ENCODE data around the gene MEIS1.
A peak's percentile ranks its signal among the peaks of the same experiment; 100 is the strongest.

MEIS1 gene

DNA sequence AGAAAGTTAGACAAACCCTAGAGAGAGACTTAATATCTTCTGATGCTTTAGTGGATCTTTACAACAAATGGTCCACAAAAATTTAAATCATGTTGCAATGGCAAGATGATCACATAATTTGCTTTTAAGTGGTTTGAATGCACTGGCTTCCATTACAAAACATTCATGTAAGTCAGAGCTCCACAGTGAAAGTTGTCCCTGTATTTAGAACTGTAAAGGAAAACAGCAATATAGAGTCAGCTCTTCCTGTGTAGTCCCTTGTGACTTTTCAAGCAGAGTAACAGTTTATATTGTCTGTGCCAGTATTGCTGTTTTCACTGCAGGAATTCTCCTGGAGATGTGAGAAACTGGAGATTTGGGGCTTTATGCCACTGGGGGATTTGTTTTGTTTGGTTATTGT lies 77.7 kb downstream of the MEIS1 start:
- FAIRE-seq = no peak

DNA sequence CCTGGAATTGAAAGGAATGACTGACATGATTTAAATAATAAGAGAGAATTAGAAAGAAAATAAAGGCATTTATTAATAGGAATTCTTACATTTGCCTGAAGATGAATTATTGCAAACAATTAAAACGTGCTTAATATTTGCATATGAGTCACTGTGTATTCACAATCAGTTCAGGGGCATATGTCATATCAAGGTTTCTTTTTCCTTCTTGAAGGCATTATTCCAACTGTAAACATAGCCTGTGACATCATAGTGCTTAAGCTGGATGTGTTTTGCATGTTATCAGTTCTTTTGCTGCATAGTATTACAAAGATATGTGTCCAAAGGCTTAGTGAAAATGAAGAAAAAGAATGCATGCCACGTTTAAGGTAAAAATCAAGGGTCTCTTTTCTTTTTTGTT lies 80.8 kb downstream of the MEIS1 start:
- peak; percentile 69 for FAIRE-seq

DNA sequence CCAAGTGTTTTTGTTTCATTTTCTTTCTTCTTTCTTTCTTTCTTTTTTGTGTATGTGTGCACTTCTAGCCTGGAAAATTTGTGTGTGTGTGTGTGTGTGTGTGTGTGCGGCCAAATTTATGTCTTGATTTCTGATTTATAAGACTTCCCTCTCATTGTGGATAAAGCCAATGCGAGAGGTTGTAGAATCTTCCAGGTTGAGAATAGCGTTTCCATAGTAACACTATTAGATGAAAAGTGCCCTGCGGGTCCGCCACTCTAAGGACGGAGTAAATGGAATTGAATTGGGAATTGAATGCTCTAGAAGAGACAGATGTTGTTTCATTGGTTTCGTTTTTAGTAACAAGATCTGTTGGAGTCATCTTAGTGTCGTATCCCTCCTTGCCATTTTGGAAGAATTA lies 81.6 kb downstream of the MEIS1 start:
- FAIRE-seq = no peak

DNA sequence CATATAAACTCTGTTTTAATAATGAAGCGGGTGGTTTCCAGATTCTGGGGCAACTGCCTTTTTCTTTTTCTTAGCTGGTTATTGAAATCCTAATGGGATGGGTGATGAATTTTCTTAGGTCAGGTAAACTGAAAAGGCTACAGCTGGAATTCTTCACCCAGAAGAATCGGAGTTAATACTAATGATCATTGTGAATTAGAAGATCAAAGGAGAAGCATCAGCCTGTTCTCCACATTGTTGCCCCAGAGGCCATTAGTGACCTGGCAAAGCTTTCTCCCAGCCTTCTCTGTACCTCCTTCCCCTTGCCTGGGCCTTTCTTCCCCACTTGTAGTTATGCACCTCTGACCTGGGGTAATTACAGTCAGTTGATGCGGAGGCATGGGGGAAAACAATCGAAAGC lies 82.8 kb downstream of the MEIS1 start:
- FAIRE-seq = no peak

DNA sequence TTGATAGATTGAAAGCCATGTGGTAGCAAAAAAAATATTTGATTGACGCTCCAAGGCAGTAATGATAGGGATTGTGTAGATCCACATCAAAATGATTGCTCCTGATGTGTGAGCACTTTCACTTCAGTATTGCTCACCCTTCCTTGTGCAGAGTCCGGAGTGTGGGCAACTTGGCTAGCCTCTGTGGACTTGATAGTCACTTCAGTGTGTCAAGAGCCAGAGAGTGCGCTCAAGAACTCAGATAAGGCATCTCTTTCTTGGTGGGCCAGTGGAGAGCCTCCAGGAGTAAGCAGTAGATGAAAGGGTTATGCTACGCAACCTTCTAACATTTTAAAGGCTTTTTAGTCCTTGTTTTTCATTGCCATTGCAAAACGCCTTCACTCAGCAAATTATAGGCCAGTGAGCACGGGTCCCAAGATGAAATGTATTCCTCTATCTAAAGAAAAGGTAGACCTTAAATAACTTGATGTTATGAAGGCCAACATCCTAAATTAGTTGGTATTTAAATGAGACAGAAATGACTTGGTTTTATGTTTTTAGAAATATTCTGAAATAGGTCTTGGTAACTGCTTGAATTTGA lies 84.4 kb downstream of the MEIS1 start:
- no peak for FAIRE-seq

DNA sequence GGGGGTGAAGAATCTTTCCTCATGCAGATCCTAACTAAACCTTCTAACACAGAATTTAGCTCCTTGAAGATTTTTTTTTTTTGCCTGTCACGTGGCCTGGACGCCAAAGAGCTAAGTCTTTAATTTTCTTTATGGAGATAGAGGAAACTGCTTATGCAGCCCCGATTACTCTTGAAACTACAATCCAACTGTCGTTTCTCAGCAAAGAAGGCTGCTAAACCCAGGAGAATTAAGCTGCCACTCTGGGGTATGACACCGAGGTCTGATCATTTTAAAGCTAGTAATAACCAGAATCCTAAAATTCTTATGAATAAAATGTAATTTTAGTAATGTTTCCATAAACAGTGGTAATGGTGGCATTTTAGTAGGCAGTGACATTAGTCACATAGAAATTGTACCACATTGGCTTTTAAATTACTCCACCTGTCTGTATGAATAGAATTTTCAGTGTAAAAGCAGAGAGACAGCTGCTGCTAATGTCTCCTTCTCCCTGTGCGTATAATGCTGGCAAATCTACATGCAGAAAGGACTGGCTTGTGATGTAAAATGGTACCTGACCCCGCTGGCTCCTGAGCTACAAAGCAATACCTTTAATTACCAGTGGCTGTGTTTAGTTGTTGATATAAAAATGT lies 86.5 kb downstream of the MEIS1 start:
- no peak for FAIRE-seq

DNA sequence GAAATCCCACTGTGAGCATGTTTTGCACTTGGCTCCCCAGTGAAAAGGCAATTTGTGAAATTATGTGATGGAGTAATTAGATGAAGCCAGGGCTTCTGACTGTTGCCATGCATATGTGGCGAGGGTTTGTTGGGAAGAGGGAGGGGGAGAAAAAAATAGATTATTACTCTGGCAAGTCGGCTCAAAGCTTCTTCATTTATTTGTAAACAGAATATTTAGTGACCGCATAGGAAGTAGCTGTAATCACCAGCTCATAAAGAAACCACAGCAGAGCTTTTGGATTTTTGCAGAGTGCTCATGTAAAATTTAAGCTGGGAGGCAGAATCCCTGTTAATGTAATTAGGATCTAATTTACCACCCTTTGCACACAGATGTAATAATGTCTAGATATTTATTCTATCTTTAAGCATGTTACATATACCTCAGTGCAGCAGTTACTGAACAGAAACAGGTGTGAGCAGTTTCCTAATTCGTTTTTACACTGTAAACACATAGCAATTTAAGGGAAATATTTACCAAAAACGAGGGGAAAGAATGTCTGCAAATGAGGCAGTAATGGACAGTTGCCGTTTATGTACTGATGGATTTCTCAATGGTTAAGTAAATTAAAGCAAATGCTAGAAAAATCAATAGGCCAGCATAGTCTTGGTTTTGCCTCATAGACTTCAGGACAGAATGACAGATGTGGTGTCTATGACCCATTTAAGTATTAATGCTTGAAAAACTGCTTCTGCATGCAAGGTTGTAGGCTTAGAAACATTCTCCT lies 87.9 kb downstream of the MEIS1 start:
- peak; percentile 90 for FAIRE-seq

DNA sequence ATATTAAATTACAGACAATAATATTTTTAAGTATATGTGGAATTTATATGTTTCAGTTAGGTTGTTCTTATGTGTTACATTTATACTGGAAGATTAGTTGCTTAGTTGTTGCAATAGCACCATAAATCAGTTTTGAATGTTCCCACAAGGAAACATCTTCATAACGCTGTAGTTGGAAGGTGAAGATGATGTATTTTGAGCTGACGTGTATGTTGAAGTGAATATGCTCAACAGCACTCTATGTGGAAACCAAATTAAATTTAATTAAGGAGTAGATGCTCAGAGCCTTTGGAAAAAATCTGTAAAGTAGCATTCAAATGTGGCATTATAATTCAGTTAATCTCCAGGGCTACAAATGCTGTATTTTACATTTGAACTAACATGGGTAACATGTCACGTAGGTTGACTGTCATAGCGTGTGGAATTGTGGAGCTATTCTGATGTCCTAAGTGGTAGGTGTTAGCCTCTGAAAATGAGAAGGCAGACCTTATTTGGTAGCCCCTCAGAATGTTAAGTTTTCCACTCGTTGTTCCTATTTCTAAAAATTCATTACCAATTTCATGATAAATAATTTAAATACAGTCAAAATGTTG lies 88.5 kb downstream of the MEIS1 start:
- FAIRE-seq = no peak

DNA sequence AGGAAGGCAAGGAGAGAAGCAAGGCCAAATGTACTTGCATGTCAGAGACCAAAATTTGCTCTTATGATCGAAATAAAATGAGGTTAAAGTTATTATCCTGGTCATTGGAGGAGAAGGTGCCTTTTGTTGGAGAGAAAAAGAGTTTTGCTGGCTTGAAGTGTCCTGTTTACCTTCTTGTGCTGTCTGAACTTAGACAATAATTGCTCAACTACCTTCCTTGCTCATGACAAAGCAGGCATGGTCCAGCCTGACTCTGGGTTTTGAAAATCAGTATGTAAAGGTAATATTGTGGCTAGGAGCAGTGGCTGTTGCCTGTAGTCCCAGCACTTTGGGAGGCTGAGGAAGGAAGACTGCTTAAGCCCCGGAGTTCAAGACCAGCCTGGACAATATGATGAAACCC lies 89.1 kb downstream of the MEIS1 start:
- FAIRE-seq = no peak

DNA sequence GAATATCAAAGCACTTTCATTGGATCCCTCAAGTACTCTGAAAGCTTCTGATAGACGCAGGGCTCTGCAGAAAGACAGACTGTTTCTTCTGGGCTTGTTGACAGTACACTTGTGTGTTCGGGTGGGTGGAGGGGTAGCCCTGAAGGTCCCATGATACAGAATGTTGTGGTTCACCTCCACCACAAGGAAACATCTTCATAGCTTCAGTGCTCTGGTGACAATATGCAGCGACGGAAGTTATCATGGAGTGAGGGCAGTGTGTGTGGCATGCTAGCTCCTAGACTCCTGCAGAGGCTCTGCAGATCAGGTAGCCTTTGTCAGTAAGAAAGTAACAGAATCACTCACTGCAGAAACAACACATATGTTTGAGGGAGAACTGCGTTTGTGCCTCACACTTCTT lies 90.7 kb downstream of the MEIS1 start:
- no peak for FAIRE-seq

DNA sequence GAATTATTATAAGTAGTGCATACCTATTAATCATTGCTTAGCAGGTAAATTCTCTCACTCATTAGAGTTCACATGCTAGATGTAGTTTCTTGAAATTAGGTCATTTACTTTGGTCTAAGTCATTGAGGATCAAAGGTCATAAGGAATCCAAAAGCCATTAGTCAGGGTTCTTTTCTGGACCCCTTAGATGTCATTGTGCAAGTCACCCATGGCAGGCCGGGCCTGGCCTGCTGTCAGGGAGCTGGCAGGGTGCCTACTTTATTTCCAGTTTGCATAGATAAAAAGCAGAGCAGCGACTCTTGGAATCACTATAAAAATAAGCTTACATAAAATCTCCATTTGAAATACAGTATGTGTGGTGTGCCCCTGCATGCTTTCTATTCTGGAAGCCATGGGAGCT lies 91.3 kb downstream of the MEIS1 start:
- no peak for FAIRE-seq

DNA sequence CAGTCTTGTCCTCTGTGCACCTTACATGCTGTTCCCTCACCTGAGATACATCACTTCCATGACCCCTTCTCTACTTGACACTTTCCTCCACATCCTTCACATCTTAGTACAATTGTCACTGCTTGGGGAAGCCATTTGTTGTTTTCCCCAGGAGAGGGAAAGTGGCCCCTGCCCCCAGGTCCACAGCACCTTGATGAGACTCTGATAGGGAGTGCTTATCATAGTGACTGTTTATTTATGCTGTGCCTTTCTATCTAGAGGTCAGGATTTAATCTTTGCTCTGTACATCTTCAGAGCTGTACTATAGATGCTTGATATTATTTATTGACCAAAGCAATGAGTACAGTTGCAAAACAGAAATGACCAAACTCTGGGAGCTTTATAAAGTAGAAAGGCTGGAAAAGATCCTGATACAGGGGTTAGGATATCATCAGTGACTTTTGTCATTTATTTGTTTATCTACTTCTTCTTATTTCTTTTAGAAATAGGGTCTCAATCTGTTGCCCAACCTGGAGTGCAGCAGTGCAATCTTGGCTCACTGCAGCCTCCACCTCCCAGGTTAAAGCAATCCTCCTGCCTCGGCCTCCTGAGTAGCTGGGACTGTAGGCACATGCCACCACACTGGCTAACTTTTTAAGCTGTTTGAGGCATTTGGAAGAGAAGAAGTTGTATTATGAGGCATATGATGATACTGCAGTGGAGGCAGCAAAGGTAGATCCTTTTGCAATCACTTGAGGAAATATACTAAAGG lies 94.2 kb downstream of the MEIS1 start:
- no peak for FAIRE-seq

DNA sequence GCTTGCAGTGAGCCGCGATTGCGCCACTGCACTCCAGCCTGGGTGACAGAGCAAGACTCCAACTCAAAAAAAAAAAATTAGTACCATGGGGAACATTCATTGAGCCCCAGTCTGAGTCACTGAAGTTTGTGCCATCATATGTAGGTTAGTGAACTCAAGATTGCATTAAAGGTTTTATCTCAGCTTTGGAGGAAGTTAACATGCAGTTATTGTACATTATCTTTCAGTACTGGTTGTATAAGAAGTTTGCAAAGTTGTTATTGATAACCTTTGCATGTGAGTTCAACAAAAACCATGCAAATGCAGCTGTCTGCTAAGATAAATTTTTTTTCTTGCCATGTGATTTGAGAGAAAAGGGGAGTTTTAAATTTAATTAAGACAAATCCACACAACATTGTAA lies 95.7 kb downstream of the MEIS1 start:
- FAIRE-seq = no peak

DNA sequence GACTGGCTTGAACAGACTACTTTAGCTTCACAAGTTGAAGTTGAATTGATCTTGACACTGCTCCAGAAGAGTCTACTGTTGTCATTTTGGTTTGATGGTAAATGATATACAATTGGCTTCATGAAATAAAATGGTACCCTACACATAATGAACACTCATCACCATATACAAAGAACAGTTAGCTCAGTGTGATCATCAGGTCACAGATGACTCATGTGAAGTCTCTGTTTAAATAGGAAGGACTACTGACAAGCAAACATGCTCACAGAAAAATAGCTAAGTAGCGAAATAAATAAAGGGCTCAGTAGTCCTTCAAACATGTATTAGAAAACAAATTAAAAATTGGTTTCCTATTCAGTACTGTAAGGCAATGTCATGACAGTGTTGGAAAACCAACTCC lies 96.2 kb downstream of the MEIS1 start:
- FAIRE-seq = peak; percentile 64

DNA sequence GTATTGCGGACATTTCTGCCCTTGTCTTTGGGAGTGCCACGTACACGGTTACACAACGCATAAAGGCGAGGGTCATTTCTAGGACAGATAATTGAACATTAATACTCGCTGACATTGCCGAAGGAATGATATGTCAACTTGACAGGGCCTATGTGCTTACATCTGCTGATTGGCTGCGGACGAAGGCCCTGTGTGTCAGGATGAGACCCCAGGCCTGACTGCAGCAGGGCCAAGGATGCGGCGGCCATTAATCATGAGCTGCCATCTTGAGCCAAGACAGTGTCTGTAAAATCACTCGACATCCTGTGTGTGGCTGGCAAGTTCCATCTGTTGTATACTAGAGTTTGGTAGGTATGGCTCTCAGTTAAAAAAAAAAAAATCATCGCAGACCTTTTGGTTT lies 96.6 kb downstream of the MEIS1 start:
- FAIRE-seq = no peak

DNA sequence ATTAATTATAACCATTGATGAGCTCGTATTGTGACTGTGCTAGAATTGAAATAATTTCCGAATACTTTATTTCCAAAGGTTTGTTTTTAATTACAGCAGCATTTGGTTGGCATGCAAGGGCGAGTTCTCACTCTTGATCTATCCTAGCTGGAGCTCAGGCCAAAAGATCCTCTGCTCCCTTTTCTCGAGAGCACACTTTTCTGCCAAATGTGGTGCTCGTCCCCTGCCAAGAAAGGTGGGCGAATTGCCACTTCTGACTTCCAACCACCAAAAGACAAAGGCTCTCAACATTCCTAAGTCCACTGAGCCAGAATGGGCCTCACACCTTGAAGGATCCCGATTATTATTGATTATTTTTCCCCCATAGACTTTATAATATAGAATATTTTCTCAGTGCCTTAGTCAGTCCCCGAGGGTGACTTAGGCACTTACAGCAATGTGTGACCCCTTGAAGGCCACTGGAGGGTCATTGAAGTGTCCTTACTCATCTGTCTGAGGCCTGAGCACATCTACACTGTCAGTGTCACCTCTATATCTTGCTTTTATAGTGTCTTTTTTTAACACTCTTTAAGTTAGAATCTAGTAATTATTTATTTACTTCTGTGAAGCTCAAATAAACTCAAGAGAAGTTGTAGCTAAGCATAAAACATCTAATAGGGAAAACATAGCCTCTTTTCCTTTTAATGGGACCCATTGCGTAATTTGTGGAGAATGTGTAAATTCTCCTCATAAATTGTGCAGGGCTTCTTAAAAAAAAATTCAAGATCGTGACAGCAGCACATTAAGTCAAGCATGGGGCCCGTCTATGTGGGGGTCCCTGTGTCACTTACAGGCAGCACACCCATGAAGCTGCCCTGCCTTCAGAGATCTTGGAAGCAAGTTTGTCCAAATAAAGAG lies 98.3 kb downstream of the MEIS1 start:
- no peak for FAIRE-seq

DNA sequence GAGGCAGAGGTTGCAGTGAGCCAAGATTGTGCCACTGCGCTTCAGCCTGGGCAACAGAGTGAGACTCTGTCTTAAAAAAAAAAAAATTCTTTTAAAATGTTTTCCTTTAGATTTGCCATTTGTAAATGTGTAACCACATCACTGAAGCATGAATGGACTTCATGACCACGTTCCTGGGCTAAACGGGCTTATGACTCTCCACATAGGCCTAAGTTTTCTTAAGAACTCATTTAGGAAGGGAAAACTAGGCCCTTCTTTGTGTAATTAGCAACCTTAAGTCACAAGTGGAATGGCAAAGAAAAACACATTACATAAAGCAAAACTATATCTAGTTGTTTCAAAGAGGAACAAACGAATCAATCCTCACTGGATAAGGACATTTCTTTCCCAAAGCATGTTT lies 99.5 kb downstream of the MEIS1 start:
- FAIRE-seq = no peak

DNA sequence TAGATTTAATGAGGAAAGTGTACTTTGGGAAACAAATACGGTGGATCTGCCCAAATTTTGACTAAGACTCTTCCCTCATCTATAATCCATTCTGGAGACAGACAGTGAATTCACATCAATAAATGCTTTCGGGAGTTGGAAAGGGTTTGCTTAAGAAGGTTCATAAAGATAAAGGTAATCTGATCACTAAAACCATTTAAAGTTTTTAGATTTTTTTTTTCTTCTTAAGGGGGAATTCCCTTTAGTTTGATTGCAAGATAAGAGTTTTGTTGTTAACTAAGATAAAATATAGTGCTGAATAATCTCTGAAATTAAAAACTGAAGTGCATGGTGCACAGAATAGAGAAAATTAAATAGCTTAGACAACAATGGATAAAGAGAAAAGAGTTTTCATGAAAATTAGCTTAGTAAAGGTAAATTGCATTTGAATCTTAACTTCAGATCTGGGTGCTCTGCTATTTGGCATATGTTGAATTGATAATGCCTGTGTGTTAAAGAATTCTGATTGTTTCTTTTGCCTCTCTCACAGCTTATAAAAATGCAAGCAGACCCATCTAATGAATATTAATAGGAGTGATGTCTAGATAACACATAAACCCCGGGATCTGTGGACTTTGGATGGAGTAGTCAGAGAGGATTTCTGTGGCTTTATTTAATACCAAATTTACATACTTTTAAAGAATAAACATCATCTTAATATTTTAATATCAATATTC lies 100.8 kb downstream of the MEIS1 start:
- no peak for FAIRE-seq

DNA sequence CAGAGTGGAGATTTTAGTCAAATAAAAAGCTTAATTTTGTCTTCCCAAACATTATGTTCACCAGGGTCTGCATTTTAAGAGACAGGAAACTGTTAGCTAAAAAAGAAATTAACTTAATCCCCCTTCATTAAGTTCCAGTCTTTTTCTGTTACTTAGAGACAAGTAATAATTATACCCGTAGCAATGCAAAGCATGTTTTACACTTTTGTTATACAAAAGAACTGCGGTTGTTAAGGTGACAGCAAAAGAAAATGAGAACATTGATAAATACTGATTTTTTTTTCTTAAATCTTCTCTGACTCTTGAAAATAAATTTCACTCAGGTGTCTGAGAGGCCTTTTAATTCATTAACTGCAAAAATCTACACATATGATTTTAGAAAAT lies 101.4 kb downstream of the MEIS1 start:
- FAIRE-seq = no peak

DNA sequence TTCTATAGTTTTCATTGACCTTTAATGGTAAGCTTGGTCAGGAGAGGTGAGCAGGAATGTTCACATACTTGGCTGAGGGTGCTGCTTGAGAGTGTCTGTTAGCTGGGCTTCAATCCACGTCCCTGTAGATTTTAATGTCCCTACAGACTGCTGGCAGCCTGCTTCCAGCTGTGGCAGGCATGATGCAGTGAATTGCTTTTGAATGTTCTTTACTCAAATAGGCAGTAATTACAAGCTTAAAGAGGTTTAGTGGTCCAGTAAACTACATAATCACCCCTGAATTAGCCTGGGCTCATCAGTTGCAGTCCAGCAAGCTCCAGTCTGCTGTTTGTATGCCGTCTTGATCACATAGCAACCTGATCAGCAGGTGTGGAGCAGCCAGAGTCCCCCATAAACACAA lies 102.1 kb downstream of the MEIS1 start:
- peak; percentile 88 for FAIRE-seq

DNA sequence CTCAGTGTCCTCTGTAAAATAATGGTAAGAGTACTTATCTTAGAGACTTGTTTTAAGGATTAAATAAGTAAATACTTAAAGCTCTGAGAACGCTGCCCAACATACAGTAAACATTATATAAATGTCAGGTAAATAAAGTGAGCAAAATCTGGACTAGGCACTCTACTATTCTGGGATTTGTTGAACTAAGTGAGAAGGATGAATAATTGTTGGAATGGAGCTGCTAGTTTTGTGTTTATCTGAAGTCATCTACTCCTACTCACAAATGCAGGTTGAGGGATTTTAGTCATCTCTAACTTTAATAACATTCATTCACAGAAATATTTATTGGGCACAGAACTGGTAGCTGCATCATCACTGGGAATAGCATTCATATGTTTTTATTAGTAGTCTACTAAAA lies 103.4 kb downstream of the MEIS1 start:
- FAIRE-seq = no peak

DNA sequence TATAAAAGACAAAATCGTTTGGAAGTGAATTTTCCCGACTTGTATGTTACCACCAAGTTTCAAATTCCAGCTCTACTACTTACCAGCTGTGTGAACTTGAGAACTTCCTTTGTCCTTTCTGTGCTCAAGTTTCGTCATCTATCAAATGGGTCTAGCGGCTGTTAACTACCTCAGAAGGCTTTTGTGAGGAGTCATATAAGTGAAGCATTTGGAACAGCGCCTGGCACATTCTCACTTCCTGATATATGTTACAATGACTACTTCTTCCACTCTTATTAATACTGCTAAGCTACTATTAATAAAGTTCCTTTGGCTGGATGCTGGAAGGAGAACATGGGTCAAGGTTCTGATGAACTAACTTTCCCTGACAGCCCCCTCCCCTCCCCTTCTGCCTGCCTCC lies 104.5 kb downstream of the MEIS1 start:
- no peak for FAIRE-seq

Measured in islet of Langerhans (tissue), 1 donor.